Left ventricle myocardium inferior (tissue), 1 donor: ENCODE data around the gene NEDD4L. TPM values are rescaled to one million over a fixed set of nuclear protein-coding genes. Genes with fewer than 3 reads are reported as not detected.
A peak's percentile ranks its signal among the peaks of the same experiment; 100 is the strongest.

Source experiments
- DNase-seq: peaks from one replicate; pipeline ENCODE4 v3.0.0-alpha.2; 2020
- H3K27ac ChIP-seq: fragments of 200-600 bp; replicated peaks from 2 replicates; pipeline ENCODE4 v1.8.0; 2021
- H3K27me3 ChIP-seq: fragments of 200-600 bp; 2 replicates; pipeline ENCODE4 v1.8.0; 2021; ENCODE audit warnings: low read depth
- H3K36me3 ChIP-seq: fragments of 200-600 bp; 2 replicates; pipeline ENCODE4 v1.8.0; 2021
- H3K4me1 ChIP-seq: fragments of 200-600 bp; 2 replicates; pipeline ENCODE4 v1.8.0; 2021
- H3K4me3 ChIP-seq: fragments of 200-600 bp; 2 replicates; pipeline ENCODE4 v1.8.0; 2021; ENCODE audit warnings: mild to moderate bottlenecking, moderate library complexity
- H3K9me3 ChIP-seq: fragments of 200-600 bp; replicated peaks from 2 replicates; pipeline ENCODE4 v1.8.0; 2021
- CTCF ChIP-seq: fragments of 200-600 bp; IDR thresholded peaks from 2 replicates; pipeline ENCODE4 v1.8.0; 2021; ENCODE audit warnings: antibody characterized with exemption, mild to moderate bottlenecking, borderline replicate concordance
- intact Hi-C: fragments of 100-400 bp; cut with micrococcal nuclease; formaldehyde crosslinking; loops from one replicate; pipeline ENCODE4 v1.11.0; 2022
- total RNA-seq: library from RNA; stranded (reverse); fragmentation: NEBNext Ultra II Directional; extraction: Animal tissue kit (Norgen Biotek cat#: 25700); gene quantifications from one replicate; pipeline ENCODE4 v1.2.1, GENCODE V29; 2021
- donor health status: DM: no; HTN: yes; CAD: no; lungs with severe emphysema.

The NEDD4L gene
- total RNA-seq, 1 donor from 2014 or later, result 45.8 TPM

- peaks cover 13% of the 10 kb centered on the region for H3K36me3 ChIP-seq
- TF ChIP-seq CTCF, result no peak
- no peak for DNase-seq
- H3K4me3 ChIP-seq, result no peak overlapping the region
- H3K27ac ChIP-seq, result peak overlapping the region; percentile 58
- H3K4me1 ChIP-seq, result peaks cover 27% of the 10 kb centered on the region
- intact Hi-C loops, result no loop called here
- H3K9me3 ChIP-seq, result no peaks in the 10 kb centered on the region
- no peaks in the 10 kb centered on the region for H3K27me3 ChIP-seq
Measured at GRCh38 chr18:58338141-58338540, 294.1 kb downstream of the NEDD4L start.

- no peak for DNase-seq
- no peaks in the 10 kb centered on the region for H3K9me3 ChIP-seq
- no peak for TF ChIP-seq CTCF
- no peak overlapping the region for H3K4me3 ChIP-seq
- peaks cover 13% of the 10 kb centered on the region for H3K36me3 ChIP-seq
- no peaks in the 10 kb centered on the region for H3K27me3 ChIP-seq
- intact Hi-C loops, result no loop called here
- peaks cover 36% of the 10 kb centered on the region for H3K4me1 ChIP-seq
- H3K27ac ChIP-seq, result no peak overlapping the region
Measured at GRCh38 chr18:58338961-58339592, 295.1 kb downstream of the NEDD4L start.

- H3K36me3 ChIP-seq, result peaks cover 13% of the 10 kb centered on the region
- no peaks in the 10 kb centered on the region for H3K9me3 ChIP-seq
- H3K27me3 ChIP-seq, result no peaks in the 10 kb centered on the region
- H3K4me1 ChIP-seq, result peaks cover 44% of the 10 kb centered on the region
- intact Hi-C loops, result no loop called here
- no peak overlapping the region for H3K4me3 ChIP-seq
- H3K27ac ChIP-seq, result no peak overlapping the region
- no peak for DNase-seq
- TF ChIP-seq CTCF, result no peak
Measured at GRCh38 chr18:58339890-58340289, 295.9 kb downstream of the NEDD4L start.

- no peak for TF ChIP-seq CTCF
- Histone ChIP-seq H3K27me3 (no peaks in the 10 kb centered on the region), H3K27ac (no peak overlapping the region), H3K4me1 (peaks cover 54% of the 10 kb centered on the region), H3K36me3 (peaks cover 13% of the 10 kb centered on the region), H3K4me3 (no peak overlapping the region), H3K9me3 (no peaks in the 10 kb centered on the region)
- intact Hi-C loops, result no loop called here
- no peak for DNase-seq
Measured at GRCh38 chr18:58341916-58342315, 297.9 kb downstream of the NEDD4L start.

GRCh38 chr18:58344080-58344670 is 300.1 kb downstream of the NEDD4L start:
- no peak for TF ChIP-seq CTCF
- H3K27ac ChIP-seq, result peak overlapping the region; percentile 61
- no peaks in the 10 kb centered on the region for H3K9me3 ChIP-seq
- no peak for DNase-seq
- intact Hi-C loops, result no loop called here
- peaks cover 13% of the 10 kb centered on the region for H3K36me3 ChIP-seq
- H3K27me3 ChIP-seq, result no peaks in the 10 kb centered on the region
- peaks cover 37% of the 10 kb centered on the region for H3K4me1 ChIP-seq
- H3K4me3 ChIP-seq, result no peak overlapping the region
